Activated T-cell treated with anti-CD3 and anti-CD28 coated beads for 4 hours (primary cell): ENCODE results near the gene PRKG1.

Source experiments
- DNase-seq: peaks from one replicate; pipeline ENCODE4 v3.0.0-alpha.2; 2020

The PRKG1 gene

DNA sequence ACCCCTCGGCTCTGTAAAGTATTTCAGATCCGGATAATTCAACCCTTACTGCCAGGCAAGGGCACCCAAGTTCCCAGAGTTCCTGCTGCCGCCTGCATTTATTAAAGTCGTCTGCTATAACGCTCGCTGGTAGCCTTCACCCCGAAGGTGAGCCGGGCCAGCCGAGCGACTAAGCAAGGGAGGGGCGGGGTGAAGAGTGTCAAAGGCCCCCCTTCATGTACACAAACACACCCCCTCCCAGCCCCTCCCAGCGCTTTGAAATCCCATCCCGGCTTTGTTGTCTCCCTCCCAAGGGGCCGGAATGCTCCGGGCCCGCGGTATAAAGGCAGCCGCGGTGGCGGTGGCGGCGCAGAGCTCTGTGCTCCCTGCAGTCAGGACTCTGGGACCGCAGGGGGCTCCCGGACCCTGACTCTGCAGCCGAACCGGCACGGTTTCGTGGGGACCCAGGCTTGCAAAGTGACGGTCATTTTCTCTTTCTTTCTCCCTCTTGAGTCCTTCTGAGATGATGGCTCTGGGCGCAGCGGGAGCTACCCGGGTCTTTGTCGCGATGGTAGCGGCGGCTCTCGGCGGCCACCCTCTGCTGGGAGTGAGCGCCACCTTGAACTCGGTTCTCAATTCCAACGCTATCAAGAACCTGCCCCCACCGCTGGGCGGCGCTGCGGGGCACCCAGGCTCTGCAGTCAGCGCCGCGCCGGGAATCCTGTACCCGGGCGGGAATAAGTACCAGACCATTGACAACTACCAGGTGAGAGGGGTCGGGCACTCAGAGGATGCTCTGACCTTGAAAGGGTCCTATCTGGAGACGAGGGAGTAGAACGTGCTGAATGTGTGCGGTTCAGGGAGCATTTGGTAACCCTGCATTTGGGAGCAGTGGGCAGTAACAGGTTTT is 1239.9 kb downstream of the PRKG1 start, which contains the start of gene DKK1:
TSS of gene DKK1 (plus strand) at position 349 of the 889 bp plus-strand sequence. CDS start at position 503, 154 bp downstream.
- DNase-seq, result no peak

DNA sequence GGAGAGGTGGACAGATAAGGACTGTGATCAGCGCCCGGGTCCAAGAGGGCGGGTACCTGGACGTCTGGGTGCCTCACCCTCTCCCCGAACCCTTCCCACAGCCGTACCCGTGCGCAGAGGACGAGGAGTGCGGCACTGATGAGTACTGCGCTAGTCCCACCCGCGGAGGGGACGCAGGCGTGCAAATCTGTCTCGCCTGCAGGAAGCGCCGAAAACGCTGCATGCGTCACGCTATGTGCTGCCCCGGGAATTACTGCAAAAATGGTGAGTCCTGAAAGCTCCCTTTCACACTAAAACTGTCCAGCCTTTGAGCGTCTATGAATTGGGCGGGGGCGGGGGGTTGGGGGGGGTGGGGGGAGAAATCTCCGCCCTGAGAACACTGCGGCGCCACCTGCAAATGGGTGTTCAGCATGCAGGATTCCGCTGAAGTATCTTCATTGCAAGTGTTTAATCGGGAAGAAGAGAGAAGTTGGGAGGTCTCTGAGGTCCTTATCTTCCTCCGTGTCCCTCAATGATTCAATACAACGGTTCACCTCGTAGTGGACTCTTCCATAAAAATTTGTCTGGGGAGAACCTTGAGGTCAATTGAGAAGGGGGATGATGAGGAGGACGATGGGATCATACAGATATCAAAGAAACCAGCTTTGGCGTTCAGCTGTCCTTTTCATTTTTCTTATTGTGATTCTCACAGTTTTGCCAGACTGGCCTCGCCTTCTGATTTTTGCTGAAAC is 1240.7 kb downstream of the PRKG1 start:
- DNase-seq, result no peak

DNA sequence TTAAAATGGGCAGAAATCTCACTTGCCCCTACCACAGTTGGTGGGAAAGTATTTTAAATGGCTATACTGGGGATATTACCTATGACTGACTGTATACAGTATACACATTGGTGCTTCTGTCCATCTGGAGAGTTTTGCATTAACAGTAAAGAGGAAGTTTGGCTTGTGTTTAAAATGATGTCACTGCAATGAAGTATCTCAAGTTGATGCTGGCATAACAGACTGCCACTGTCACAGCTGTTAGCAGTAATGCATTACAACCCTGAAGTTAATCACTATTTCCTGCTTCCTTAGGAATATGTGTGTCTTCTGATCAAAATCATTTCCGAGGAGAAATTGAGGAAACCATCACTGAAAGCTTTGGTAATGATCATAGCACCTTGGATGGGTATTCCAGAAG is 1241.7 kb downstream of the PRKG1 start:
- no peak for DNase-seq

DNA sequence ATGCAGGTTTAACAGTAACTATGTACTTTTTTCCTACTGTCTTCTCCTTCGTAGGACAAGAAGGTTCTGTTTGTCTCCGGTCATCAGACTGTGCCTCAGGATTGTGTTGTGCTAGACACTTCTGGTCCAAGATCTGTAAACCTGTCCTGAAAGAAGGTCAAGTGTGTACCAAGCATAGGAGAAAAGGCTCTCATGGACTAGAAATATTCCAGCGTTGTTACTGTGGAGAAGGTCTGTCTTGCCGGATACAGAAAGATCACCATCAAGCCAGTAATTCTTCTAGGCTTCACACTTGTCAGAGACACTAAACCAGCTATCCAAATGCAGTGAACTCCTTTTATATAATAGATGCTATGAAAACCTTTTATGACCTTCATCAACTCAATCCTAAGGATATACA is 1242.2 kb downstream of the PRKG1 start:
- no peak for DNase-seq

DNA sequence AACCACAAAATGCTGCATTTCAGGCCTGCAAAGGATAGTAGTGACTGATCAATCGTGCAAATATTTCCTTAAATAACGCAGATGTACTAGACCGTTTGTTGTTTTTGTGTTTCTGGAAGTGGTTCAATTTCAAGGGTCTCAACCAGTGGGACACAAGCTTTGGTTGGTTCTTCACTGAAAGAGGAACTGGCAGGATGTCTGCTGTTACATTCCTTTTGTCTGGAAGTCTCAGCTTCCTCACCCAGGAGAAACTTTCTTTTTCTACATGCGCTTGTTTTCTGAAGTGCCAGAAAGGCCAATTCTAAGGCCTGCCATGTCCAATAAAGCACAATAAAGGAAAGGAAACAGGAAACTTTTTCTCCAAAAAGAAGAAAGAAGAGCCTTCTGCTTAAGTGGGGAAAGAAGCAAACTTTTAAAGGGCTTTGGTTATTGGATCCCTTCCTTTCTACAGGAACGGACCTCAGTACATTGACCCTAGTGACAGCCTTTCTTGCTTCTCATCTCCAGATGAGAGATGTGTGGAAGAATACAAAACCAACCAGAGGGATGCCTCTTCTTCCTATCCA is 1243.9 kb downstream of the PRKG1 start:
- no peak for DNase-seq

DNA sequence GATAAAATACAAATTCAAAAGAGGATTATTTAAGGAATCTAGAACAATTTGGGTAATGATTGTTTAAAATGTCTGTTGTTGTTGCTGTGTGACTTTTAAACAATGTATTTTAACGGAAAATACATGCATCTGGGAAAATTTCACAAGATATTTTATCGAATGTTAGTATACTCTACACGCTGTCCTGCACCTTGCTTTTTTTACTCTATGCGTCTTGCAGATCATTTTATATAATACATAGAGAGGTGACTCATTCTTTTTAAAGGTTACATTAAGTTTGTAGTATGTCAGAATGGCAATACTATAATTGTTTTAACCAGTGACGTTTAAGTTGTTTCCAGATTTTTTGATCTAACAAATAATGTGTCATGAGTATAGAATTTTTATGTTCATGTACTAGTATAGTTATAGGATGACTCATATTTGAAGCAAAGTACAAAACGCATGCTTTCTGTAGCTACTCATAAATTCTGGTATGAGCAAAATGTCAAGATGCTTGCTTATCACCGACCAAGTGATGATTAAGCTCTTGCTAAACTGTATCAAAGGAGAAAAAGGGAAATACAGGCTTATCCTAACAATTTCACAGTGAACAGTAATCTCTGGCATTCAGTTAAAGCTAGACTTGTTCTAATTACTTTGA is 1244.7 kb downstream of the PRKG1 start:
- DNase-seq, result no peak

DNA sequence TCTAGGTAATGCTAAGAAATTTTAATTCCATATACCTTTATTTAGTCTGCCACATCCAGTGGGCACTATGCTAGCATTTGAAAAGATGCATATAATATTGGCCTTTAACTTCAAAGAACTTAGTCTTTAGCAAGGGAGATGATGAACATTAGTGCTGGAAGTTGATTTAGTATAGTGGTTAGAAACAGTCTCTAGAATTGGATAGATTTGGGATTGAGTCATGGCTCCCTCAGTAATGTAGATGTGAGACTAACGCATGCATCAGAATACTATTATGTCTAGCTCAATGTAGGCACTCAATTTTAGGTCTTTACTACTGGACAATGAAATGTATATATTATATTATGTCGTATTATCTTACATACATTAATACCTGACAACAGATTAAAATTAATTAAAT is 1245.6 kb downstream of the PRKG1 start:
- no peak for DNase-seq

DNA sequence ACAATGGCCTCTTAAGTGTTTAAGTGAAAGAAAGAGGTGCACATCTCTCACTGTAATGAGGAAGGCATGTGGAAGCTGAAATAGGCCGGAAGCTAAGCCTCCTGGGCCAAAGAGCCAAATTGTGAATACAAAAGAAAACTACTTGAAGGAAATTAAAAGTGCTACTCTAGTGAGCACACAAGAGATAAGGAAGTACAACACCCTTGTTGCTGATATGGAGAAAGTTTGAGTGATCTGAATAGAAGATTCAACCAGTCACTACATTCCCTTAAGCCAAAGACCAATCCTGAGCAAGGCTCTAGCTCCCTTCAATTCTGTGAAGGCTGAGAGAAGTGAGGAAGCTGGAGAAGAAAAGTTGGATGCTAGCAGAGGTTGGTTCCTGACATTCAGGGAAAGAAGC is 1248.0 kb downstream of the PRKG1 start:
- DNase-seq, result no peak

DNA sequence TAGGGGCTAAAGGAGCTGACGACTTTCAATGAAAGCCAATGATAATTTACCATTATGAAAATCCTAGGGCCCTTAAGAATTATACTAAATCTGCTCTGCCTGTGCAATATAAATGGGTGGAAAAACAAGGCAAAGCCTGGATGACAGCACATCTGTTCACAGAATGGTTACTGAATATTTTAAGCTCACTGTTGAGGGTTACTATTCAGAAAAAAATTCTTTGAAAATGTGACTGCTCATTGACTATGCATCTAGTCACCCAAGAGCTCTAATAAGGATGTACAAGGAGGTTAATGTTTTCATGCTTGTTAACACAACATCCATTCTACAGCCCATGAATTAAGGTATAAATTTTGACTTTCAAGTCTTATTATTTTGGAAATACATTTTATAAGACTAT is 1248.6 kb downstream of the PRKG1 start:
- no peak for DNase-seq

DNA sequence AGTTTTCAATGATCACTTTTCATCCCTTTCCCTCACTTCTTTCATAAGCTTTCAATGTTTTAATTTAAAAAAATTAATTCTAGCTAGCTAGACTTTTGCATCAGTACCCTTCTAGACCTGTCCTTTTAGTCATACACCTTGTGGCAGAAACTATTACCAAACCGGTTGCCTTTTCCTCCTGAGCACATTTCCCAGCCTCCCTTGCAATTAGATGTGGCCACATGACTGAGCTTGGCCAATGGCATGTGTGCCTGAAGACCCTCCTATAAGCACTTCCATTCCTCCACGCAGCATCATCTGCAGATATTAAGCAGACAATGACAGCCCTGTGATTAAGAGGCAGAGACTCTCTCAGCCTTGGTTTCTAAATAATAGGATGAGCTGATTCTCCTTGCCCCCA is 1252.1 kb downstream of the PRKG1 start:
- no peak for DNase-seq

DNA sequence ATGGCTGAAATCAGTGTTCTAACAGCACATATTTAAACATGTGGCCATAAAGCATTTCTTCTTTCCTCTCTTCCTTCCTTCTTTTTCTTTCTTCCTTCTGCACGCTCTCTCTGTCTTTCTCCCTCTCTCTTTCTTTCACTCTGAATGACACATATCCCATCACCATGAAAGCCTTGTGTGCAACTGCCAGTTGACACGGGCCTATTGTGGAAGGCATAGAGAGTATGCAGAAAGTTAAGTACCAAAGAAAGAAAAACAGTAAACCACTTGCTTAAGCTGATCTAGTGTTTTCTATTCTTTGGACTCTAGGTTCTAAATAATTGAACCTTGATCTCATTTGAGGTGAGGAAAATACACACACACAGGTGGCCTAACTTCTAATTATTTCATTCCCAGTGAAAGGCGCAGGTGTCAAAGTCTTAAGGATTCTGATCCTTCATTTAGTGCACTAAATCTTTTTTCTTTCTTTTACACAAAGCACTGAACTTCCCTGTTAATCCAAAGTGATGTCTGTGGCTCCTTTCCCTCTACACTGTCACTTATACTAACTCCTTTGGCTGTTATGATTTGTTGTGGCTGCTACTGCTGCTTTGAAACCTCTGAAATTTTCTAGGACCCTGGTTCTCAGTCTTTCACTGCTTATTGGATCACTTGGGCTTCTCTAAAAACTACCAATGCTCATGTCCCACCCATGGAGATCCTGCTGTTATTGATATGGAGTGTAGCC is 1257.5 kb downstream of the PRKG1 start:
- DNase-seq, result no peak

DNA sequence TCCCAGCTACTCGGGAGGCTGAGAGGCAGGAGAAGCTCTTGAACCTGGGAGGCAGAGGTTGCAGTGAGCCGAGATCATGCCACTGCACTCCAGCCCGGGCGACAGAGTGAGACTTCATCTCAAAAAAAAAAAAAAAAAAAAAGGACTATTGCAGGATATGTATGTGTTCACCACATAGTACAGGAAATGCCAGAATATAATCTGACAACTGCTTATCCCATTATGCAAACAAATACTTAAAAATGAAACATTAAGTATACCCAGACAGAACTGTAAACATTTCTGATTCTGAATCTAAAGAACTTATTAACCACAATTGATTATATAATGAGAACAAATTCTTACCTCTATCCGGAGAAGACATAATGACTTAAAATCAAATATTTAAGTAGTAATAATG is 1258.5 kb downstream of the PRKG1 start:
- no peak for DNase-seq

DNA sequence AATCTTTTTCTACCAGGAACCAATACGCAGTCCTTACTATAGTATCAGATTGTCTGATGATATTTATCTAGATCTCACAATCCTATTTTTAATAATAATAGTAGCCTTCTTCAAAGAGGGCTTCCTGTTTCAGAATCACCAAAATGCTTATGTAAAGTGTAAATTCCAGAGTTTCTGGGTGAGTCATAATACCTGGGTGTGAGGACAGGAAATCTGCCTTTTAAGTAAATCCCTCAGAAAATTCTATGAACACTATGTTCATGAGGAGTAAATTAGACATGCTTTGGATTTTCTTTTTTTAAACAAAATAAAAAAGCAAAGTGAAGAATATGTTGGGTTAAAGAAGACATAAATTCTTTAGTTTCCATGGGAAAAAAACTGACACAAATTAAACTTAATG is 1260.3 kb downstream of the PRKG1 start:
- no peak for DNase-seq

DNA sequence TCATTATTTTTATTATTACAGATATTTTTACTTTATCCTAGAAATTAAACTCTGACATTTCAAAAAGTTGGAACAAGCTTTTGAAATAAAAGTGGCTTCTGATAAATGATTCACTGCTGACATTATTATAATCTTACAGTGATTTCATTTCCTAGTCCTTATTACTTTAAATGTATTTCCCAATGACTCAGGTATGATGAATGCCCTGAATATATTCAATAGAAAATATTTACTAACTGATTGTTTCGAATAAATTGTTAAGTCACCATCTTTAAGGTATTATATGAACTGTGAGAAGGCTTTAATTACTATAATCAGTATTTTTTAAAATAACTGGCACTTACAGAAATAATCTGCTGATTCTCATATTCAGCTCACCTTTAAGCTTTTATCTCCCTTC is 1261.4 kb downstream of the PRKG1 start:
- DNase-seq, result no peak

DNA sequence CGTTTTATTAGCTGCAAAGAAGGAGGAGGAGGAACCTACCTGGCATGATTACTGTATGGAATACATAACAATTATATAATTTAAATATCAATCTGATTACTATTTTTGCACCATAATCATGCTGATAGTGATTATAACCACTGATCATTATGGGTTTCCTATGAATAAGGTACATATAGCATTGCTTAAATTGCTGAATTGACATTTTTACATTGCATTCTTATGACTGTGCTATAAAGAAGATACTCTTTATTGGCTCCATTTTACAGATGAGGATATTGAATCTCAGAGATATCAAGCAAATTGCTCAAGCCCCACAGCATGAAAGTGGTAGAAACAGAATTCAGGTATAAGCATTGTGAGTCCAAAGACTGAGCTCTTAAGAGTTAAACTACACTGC is 1262.9 kb downstream of the PRKG1 start:
- DNase-seq, result no peak

DNA sequence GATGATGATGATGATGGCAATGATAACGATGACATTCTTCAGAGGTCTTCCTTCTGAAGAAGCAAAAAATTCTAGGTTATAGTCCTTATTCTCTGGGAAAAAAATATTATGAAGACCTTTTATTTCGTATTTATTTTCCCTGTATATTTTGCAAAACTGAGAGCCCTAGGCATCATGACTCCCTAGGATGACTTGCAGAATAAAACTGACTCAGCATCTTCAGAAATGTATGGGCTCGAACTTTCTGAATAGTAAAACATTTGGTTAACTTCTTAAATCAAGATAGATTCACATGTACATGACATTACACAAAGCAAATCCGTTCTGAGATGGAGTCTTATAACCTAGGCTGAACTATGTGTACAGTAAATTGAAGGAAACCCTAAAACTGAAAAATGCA is 1269.2 kb downstream of the PRKG1 start:
- no peak for DNase-seq

DNA sequence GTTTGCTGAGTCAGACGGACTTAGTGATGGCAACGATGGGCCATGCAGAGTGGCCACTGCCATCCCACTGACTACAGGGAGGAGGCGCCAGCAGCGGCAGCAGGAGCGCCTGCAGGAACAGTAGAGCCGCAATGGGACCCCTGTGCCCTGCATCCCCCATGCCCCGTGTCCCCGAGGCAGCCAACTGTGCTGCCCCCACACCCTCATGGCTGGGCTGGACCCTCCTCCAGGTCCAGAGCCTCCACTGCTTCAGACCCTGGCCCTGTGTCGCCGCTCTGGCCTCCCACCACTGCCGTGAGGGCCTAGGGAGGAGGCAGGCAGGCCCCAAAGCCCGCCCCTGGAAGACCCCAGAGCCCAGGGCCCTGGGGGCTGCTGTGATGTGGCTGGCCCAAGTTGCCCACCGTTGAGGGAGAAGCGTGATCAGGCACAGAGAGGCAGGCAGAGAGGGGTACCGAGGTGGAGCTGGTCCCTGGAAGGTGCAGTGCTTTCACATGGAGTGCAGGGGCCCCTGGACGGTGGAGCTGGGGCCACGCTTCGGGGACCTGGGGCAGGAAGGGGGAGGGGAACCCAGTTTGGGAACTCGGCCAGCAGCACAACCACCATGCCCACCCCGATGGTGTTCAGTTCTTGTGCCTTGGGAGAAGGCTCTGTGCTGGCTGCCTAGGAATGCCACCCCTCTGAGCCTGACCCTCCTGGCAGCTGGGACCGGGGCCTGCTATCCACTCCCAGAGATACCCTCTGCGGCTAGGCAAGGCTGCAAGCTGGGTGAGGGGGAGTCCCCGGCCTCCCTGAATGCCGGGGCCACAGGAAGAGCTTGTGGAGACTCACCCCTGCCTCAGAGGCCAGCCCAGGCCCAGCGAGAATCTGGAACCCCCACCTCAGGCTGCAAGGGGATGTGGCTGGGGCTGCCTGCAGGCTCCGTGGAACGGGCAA is 1272.4 kb downstream of the PRKG1 start:
- no peak for DNase-seq

DNA sequence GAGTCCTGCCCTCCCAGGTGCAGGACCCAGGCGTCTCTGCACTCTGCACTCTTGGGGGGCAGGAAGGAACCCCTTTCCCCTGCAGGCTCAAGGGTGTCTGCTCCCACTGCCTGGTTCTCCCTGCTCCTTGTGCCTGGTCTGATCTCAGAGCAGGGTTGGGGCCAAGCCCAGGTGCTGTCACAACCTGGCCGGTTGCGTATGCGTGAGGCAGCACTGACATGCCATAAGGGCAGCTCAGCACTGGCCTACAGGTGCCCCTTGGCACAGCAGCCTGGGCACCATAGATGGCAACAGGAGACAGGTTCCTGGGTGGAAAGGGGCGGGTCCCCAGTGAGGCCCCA is 1273.0 kb downstream of the PRKG1 start:
- no peak for DNase-seq
